ENCODE data around the gene ANKRD16.
"Not testable (repeated sequence)": the region's sequence is repeated elsewhere in the genome, so short reads cannot be mapped to it uniquely, and the experiment has no call there.

The ANKRD16 gene

DNA sequence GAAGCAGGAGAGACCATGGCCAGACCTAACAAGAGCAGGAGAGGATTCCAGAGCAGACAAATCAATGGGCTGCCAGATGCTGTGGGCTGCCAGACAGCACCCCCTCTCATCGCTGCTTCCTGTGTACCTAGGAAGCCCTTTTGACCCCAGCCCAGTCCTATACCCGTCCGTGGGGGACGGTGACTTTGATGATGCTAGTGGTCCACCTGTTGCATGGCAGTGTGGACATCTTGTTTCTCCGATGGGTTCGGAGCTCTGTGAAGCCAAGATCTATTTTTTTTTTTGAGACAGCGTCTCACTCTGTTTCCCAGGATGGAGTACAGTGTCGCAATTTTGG lies 58.3 kb downstream of the ANKRD16 start:
- DNase-seq, result no peak

DNA sequence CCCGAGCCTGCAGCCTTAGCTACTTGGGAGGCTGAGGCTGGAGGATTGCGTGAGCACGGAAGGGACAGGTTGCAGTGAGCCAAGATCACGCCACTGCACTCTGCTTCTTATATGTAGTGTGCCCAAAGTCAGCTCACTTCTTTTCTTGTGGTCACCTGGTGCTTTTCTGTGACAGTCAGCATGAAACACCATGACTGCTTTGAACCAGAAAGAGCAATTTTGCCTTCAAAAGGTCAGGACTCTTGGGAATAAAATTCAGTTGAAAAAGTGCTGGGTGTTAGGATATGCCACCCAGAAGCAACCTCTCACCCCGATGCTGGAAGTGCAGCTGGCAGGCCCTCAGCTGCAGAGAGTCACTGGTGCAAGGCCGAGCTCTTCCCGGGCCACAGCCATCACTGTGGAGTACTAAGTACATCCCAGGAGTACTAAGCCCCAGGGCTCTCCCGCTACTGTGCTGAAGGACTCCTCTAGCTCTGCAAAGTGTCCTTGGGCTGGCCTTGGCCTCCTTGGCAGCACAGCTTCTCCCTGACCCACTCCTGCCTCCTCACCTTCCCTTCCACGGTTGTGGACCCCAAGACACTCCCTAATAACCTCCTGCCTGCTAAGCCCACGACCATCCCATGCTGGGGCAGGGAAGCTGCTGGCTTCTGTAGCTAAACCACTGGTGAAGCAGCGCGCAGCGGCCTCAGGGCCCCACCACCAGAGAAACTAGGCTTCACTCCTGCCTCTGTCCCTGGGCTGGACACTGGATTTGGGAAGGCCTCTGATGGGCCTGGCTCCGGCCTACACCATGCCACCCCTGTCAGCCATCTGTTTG lies 58.9 kb downstream of the ANKRD16 start:
- DNase-seq, result no peak

DNA sequence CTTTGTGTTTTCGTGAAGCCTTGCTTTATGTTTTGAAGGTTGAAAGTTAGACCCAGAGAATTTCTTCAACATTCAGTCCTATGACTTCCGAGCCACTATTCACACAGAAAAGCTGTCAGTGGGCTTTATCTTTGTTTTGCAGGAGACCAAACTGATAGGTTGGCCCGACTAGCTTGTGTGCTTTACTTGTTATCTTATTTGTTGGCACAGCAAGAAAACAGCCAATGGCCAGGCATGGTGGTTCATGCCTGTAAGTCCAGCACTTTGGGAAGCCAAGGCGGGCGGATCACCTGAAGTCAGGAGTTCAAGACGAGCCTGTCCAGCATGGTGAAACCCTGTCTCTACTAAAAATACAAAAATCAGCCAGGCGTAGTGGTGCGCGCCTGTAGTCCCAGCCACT lies 60.4 kb downstream of the ANKRD16 start:
- no peak for DNase-seq

DNA sequence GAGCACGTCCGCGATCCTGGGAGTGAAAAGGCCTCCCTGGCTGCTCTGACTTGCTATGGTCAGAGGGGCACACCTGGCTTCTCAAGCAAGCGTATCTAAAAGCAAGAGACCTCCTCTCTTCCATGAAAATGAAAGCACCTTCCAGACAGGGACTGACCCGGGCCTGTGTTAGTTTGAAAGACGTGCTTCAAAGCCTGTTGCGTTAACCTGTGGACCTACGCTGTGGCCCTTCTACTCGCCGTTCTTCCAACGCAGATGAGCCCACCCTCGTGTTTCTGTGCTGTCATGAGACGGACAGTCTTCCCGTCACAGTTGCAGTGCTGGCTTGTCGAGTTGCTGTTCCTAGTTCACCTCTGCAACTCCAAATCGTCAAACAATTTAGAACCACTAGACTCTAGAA lies 61.0 kb downstream of the ANKRD16 start:
- no peak for DNase-seq

DNA sequence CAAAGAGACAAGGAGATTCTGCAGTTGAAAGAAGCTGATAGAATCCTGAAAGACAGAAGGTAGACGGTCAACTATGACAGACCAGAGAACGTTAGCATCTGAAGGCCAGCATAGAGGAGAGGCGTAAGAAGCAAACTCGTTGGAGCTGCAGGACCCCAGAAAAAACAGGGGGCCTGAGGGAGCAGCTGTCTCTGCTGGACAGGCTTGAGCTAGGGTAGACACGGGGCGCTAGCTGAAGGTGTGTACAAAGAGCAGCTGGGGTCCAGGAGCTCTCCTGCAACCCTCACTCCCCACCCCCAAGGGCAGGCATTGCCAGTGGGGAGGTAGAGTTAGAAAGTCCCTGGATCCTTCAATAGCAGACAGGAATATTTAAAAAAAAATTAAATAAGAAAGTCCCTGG lies 61.9 kb downstream of the ANKRD16 start:
- DNase-seq, result no peak

DNA sequence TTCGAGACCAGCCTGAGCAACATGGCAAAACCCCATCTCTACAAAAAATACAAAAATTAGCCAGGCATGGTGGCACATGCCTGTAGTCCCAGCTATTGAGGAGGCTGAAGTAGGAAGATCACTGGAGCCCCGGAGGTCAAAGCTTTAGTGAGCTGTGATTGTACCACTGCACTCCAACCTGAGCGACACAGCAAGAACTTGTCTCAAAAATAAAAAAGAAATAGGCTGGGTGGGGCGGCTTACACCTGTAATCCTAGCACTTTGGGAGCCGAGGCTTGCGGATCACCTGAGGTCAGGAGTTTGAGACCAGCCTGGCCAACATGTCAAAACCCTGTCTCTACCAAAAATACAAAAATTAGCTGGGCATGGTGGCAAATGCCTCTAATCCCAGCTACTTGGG lies 63.2 kb downstream of the ANKRD16 start:
- not testable (repeated sequence) for DNase-seq

DNA sequence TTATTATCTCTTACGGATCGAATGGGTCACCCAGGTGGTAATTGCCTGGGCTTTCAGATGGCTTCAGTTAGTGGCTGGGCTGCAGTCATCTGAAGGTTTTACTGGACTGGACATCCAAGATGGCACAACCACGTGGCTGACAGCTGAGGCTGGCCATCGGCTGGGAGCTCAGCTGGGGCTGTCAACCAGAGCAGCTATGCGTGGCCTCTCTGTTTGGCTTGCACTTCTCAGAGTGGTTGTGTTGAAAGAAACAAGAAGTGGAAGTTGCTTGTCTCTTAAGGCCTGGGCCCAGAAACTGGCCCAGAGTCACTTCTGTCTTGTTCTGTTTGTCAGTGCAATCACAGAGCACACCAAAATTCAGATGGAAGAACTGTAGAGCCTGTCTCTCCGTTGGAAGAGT lies 70.8 kb downstream of the ANKRD16 start:
- DNase-seq, result no peak

DNA sequence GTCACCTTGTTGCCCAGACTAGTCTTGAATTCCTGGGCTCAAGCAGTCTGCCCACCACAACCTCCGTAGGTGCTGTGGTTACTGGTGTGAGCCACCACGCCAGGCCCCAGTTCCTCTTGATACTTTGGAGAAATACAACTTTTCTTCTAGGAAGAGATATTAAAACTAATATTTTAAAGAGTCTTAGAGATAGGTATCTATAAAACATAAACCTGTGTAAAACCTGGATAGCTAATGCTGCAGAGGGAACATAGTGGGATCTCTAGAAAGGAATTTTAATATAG lies 71.7 kb downstream of the ANKRD16 start:
- no peak for DNase-seq

DNA sequence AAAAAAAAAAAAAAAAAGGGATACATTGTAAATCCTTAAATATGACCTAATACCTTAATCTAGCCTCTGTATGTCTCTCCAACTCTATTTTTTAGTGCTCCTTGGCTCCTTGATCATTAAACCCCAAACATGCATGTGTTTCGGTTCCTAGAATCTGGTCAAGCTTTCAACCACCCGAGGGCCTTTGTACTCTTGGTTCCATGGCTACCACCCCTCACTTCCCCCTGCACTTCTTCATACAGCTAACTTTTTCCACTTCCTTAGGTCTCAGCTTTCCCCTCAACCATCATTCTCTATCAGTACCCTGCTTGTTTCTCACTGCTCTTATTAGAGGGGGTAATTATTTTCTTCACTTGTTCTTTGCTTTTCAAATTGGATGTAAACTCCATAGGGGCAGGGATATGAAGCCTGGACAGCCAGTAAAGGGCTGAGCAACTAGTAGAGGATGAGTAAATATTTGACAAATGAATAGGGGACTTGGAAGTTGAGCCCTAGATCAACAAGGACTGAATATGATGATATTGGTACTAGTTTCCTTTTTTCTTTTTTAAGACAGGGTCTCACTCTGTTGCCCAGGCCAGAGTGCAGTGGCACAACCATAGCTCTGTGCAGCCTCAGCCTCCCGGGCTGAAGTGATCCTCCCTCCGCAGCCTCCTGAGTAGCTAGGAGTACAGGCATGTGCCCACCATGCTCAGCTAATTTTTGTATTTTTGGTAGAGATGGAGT lies 72.2 kb downstream of the ANKRD16 start:
- no peak for DNase-seq

DNA sequence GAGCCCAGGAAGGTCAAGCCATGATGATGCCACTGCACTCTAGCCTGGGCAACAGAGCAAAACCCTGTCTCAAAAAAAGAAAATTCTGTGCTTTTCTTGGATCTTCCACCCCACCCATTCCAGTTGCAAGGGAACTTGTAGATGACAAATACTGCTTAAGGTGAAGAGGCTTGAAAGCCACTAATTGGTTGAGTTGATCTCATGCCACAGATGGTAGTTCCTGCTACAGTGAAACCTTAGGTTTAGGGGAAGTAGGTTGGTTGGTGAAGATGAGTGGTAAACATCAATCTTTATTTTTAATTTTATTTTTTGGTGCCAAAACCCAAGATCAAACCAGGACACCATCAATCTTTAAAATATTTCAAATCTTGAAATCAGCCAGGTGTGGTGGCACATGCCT lies 73.5 kb downstream of the ANKRD16 start:
- no peak for DNase-seq

DNA sequence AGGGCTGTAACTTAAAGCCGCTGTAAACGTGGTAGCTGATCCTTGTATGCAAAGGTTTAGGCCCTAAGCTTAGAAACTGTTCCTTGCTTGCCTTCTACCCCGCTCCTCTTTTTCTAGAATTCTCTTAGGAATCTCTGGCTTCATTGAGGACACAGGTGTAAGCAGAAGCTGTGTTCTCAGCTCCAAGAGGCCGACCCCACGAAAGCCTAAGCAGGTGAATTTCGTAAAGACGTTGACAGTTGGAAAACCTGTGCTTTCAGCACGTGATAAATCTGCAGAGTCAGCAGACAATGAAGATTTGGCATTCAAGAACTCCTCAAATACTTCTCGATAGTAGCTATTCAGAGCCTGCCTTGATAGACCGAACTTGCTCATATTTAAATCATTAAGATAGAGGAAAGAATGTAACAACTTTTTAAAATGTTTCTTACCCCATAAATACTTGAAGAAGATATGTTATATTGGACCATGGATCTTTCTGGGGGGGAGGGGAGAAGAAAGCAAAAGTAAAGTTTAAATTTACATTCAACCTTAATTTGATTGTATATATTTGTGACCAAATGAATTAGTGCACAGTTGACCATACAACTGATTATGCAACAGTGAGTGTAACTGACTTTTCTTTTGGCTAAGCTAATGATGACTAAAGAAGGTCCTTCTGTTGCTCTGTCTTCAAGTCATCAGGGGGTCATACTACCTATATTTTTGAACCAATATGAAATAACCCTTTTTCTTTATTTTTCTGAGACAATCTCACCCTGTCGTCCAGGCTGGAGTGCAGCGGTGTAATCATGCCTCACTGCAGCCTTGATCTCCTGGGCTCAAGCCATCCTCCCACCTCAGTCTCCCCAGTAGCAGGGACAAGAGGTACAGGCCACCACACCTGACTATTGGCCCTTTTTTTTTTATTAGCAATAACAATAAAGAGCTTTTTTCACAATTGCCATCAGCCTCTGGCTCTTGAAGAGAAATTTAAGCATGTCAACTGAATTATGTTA lies 75.3 kb downstream of the ANKRD16 start:
- no peak for DNase-seq

DNA sequence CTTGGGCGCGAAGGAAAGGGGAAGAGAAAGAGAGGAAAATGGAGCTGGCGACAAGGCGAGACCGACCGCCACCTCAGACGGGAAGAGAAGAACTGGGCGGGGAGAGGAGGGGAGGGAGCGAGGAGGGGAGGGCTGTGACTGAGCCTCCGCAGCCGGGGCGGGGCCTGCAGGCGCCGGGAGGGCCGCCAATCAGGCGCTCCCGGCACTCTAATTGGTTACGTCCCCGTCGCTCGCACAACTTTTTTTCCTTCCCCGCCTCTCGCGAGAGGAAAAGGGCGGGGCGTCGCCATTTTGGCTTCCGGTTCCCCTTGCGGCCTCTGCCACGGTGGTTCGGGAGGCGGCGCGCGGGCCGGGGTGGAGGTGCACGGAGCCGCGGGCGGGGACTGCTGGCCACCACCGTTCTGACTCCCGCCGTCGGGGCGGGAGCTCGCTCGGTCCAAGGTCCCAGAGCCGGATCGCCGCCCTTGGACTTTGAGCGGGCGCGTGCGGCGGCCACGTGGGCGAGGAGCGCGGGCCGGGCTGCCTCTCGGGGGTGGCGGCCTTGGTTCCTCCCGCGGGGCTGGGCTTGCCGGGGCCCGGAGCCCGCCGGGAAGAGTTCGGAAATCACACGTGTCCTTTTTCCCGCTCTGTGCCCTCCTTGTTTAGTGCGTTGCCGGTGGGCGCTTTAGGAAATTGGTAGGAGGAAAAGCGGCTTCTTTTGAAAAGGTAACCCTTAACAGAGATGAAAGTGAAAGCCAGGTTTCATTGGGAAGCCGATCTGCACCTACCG lies 76.2 kb downstream of the ANKRD16 start, which contains the start of gene GDI2:
Gene GDI2, minus strand, starts transcription at position 94 of the 769 bp plus-strand sequence. CDS start 176 bp downstream, outside the sequence.
- peak; percentile 95 for DNase-seq

DNA sequence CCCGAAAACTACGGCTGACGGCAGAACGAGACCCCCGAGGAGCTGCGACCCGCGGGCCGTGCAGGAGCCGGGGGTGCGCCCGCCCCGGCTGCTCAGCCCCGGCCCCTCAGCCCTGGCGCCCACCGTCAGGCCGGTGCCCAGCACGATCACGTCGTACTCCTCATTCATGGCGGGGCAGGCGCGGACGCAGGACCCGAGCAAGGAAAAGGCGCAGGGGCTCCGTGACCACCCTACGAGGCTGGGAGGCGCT lies 76.7 kb downstream of the ANKRD16 start:
- no peak for DNase-seq

DNA sequence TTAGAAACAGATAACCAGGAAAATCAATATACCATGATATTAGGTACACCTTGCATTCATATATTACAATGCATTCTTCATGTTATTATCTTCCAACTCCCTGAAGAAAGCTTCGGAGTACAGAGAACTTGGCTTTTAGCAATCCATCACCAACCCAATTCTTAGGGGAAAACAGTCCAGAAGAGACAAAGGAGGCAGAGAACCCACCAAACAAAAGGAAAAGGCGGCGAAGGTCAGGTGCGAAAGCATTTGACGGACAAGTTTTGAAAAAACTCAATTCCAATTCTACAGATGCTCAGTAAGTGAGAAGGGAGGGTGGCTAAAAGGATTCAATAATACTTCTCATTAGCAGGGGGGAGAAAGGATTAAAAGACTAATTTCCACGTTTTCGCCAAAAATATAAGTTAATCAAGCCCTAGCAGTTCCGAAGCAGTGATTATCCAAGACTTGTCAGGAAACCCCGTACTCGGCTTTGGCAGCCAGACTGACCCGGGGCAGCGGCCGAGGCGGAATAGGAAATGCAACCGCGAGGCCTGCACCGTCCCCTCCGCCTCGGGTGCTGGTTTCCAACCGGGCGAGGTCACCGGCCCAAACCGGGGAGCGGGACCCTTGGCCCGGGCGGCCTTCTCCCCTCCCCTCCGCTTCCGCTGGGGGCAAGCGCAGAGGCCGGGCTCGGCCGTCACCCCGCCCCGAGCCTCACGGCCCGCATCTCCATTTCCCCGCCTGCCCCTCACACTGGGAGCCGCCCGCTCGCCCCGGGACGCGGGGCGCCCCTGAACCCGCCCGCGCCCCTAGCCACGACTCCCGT lies 77.2 kb downstream of the ANKRD16 start:
- DNase-seq, result no peak

Data from KG1 (cell line).